Right ventricle myocardium inferior (tissue), 1 donor: ENCODE data around the gene IER3. TPM values are rescaled to one million over a fixed set of nuclear protein-coding genes. Genes with fewer than 3 reads are reported as not detected.

ENCODE experiments used
- total RNA-seq: library from RNA; stranded (reverse); fragmentation: NEBNext Ultra II Directional; extraction: Animal tissue kit (Norgen Biotek cat#: 25700); gene quantifications from one replicate; pipeline ENCODE4 v1.2.1, GENCODE V29; 2021
- donor health status: DM: no; HTN: yes; CAD: no; lungs with severe emphysema.

IER3 gene
- total RNA-seq, 1 donor from 2014 or later, result 19.2 TPM

Other genes starting within 250 kb of the IER3 start
- 18.3 TPM for gene GNL1, start 188.1 kb downstream of the IER3 start, total RNA-seq
- 2.8 TPM for gene PRR3, start 187.3 kb downstream of the IER3 start, total RNA-seq
- 39.5 TPM for gene ABCF1, start 173.1 kb downstream of the IER3 start, total RNA-seq
- gene PPP1R10, start 127.3 kb downstream of the IER3 start, total RNA-seq, result 33.5 TPM
- gene MRPS18B, start 126.7 kb downstream of the IER3 start, total RNA-seq, result 129 TPM
- gene ATAT1, start 117.7 kb downstream of the IER3 start, total RNA-seq, result 1.9 TPM
- gene C6orf136, start 97.4 kb downstream of the IER3 start, total RNA-seq, result 54.1 TPM
- gene DHX16, start 71.5 kb downstream of the IER3 start, total RNA-seq, result 20.6 TPM
- 18.2 TPM for gene PPP1R18, start 57.9 kb downstream of the IER3 start, total RNA-seq
- gene NRM, start 53.6 kb downstream of the IER3 start, total RNA-seq, result 5.7 TPM
- 13.1 TPM for gene MDC1, start 27.3 kb downstream of the IER3 start, total RNA-seq
- gene TUBB, start 24.2 kb downstream of the IER3 start, total RNA-seq, result 254 TPM
- 240 TPM for gene FLOT1, start 1.9 kb downstream of the IER3 start, total RNA-seq
- 32.5 TPM for gene DDR1, start 140.0 kb upstream of the IER3 start, total RNA-seq
- 22.2 TPM for gene GTF2H4, start 163.7 kb upstream of the IER3 start, total RNA-seq
- 18.3 TPM for gene VARS2, start 169.7 kb upstream of the IER3 start, total RNA-seq
- not detected for gene SFTA2, start 187.6 kb upstream of the IER3 start, total RNA-seq
- gene MUCL3, start 196.4 kb upstream of the IER3 start, total RNA-seq, result not detected
- gene MUC21, start 239.2 kb upstream of the IER3 start, total RNA-seq, result not detected